HG03196 (cell line): ENCODE measurements around the gene CLDND1.

Source experiments
- ATAC-seq: cut with Tn5 transposase; IDR thresholded peaks from one replicate; pipeline ENCODE4 v1.9.1; 2021; ENCODE audit not compliant: unreplicated experiment

Gene CLDND1

GRCh38 chr3:98521897-98522543, 682 bp downstream of the CLDND1 start:
- peak; percentile 45 for ATAC-seq

DNA sequence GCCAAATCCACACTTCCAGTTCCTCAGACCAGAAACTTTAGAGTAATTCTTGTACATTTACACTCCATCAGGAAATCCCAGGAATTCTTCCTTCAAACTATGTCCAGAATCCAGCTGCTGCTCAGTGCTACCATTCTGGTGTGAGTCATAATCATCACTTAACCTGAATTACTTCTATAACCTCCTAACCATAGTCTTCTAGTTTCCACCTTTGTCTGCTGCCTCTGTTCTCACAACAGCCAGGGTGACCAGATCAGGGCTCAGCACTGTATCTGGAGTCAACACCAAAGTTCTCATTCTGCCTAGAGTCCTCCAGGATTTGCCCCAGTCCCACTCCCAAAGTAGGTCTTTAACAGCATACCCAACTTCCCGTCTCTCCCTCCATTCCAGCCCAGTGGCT, 3.4 kb downstream of the CLDND1 start:
- no peak for ATAC-seq

DNA sequence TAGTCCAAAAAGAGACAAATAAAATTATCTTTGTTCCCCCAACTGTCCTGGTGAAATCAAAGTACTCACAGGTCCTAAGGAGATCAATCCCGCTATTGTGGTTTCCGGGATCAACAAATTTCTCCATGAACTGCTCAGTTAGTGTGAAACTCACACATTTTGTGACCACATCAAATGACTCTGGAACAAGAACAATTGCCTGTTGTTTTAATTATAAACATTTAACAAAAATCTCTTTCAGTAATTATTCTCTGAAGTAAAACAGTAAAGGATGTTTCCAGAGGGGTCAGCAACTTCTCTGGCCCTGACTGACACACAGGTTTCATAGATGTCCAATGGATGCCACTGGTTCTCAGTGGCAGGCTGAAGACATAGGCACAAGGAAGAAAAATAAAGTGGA, 3.9 kb downstream of the CLDND1 start:
- ATAC-seq, result no peak

- no peak for ATAC-seq
Observed at GRCh38 chr3:98514948-98515347, 7.8 kb downstream of the CLDND1 start.

- no peak for ATAC-seq
Observed at GRCh38 chr3:98513736-98514135, 9.0 kb downstream of the CLDND1 start.

GRCh38 chr3:98513091-98513511, 9.6 kb downstream of the CLDND1 start:
- ATAC-seq, result no peak

DNA sequence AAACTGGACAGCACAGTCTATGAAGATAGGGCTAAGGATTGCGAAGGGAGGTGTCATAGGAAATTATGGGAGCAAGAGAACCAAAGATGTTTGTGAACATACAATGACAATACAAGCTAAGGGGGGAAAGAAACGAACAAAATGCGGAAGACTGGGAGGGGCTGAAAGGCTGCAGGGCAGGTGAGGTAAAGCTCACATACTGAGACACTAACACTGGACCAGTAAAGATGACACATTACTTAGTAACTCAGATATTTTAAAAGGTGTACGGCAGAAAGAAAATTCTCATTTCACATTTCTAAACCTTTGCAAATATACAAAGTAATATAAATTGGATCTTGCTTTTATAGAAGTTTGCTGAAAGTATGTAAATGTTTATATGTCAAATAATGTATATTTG, 10.1 kb downstream of the CLDND1 start:
- ATAC-seq, result no peak

GRCh38 chr3:98508582-98508981, 14.1 kb downstream of the CLDND1 start:
- no peak for ATAC-seq

- ATAC-seq, result no peak
Observed at GRCh38 chr3:98504539-98504938, 18.2 kb downstream of the CLDND1 start.

- ATAC-seq, result no peak
Observed at GRCh38 chr3:98501863-98502576, 20.7 kb downstream of the CLDND1 start.

GRCh38 chr3:98501270-98501669, 21.4 kb downstream of the CLDND1 start:
- no peak for ATAC-seq

DNA sequence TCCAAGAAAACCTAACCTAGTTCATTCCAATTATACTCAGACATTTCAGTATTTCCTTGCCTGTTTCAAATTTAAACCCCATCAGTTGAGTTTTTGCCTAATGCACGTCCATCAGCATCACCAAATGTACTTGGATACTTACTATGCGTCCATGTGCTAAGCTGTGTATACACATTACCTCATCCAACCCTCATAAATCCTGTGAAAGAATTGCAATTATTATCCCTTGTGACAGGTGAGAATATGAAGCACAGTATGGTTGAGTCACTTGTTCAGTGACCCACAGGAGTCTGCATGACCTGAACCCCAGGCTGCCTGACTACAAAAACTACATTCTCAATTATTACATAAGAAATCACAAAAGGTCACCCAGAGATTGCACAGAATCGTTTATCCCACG, 22.7 kb downstream of the CLDND1 start:
- no peak for ATAC-seq

DNA sequence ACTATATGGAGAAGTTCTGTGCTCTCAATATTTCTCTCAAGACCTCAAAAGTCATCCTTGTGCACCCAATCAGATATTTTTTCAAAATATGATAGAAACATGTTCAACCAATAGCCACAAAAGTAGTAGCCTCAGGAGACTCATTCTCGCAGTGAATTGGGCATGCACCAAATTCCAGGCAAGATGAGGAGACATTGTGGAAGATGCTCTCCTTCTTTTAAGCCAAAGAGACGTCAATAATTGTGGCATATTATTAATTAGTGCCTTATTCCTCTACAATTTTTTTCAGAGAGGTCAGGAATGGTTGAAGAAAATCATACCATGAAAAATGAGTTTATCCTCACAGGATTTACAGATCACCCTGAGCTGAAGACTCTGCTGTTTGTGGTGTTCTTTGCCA, 25.3 kb downstream of the CLDND1 start, which contains the start of gene OR5K2:
Gene OR5K2, plus strand, starts transcription at position 301 of the 400 bp plus-strand sequence. Its CDS starts 0 bp downstream, at position 301.
- no peak for ATAC-seq

DNA sequence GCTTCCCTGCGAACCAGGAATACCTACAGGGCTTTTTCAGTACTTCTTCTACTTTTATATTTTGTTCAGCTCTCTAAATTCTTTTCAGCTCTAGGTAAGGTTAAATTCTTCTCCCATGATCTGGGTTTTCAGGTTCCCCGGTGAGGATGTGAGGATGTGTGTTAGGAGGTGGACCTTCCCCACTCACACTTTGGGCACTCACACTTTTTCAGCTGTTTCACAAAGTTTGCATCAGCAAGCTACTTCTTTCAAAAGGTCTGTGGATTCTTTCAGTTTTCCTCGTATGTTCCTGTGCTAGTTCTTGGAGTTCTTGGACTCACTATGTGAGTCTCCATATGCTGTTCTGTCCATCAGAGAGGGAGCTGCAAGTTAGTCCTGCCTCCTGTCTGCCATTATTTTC, 39.1 kb downstream of the CLDND1 start:
- ATAC-seq, result no peak

DNA sequence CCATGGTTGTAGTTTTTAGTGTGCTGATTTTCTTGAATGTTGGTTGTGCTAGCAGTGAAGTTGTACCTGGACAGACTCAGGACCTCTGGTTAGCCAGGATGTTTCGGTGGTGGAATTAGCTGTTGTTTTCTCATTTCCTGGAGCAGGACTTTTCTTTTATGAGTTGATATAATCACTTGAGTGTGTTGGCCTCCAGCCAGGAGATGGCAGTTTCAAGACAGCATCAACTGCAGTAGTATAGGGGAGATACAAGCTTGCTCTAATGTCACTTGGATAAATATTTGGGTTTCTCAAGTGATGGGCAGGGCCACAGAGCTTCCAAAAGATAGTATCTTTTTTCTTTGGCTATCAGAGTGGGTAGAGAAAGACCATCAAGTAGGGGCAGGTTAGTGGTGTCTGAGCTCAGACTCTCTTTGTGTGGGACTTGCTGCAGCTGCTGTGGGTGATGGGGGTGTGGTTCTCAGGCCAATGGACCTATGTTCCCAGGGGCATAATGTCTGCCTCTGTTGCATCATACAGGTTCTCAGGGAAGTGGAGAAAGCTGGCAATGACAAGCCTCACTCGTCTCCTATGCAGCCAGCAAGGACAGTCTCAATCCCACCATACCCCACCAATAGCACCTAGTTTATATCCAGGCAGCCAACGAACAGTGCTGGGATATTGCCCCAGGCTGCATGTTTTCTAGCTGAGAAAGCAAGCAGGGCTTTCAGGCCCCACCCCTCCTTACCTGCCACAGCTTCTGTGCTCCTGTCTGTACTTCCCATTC, 39.8 kb downstream of the CLDND1 start:
- ATAC-seq, result no peak
